HG03159 (cell line): ENCODE measurements around the gene ASGR1.
A peak's percentile ranks its signal among the peaks of the same experiment; 100 is the strongest.

Experiments used
- ATAC-seq: cut with Tn5 transposase; IDR thresholded peaks from one replicate; pipeline ENCODE4 v1.9.1; 2021; ENCODE audit warnings: mild to moderate bottlenecking, moderate library complexity; ENCODE audit not compliant: unreplicated experiment

Gene ASGR1

GRCh38 chr17:7216242-7217112 is 37.3 kb upstream of the ASGR1 start:
- no peak for ATAC-seq

- no peak for ATAC-seq
Measured at GRCh38 chr17:7215652-7216180, 36.5 kb upstream of the ASGR1 start.

- no peak for ATAC-seq
Measured at GRCh38 chr17:7215136-7215638, 36.0 kb upstream of the ASGR1 start.

- peak; percentile 81 for ATAC-seq
Measured at GRCh38 chr17:7214300-7215135, 35.3 kb upstream of the ASGR1 start.

- ATAC-seq = no peak
Measured at GRCh38 chr17:7213895-7214299, 34.7 kb upstream of the ASGR1 start.

- ATAC-seq = no peak
Measured at GRCh38 chr17:7211491-7212273, 32.5 kb upstream of the ASGR1 start.

- ATAC-seq = no peak
Measured at GRCh38 chr17:7208754-7209460, 29.7 kb upstream of the ASGR1 start.

GRCh38 chr17:7208027-7208571 is 28.9 kb upstream of the ASGR1 start:
- ATAC-seq = no peak

- no peak for ATAC-seq
Measured at GRCh38 chr17:7207120-7208001, 28.2 kb upstream of the ASGR1 start.

- ATAC-seq = no peak
Measured at GRCh38 chr17:7205561-7205960, 26.4 kb upstream of the ASGR1 start.

GRCh38 chr17:7204828-7205461 is 25.8 kb upstream of the ASGR1 start:
- peak; percentile 72 for ATAC-seq

- ATAC-seq = no peak
Measured at GRCh38 chr17:7204336-7204735, 25.2 kb upstream of the ASGR1 start.

GRCh38 chr17:7203391-7203790 is 24.2 kb upstream of the ASGR1 start:
- no peak for ATAC-seq

GRCh38 chr17:7196651-7197401 is 17.7 kb upstream of the ASGR1 start:
- ATAC-seq = no peak

- no peak for ATAC-seq
Measured at GRCh38 chr17:7195971-7196370, 16.8 kb upstream of the ASGR1 start.

- no peak for ATAC-seq
Measured at GRCh38 chr17:7192271-7192937, 13.2 kb upstream of the ASGR1 start.
